ENCODE measurements around the gene SLC4A2. TPM values are rescaled to one million over a fixed set of nuclear protein-coding genes. Genes with fewer than 3 reads are reported as not detected.

Gene SLC4A2
- total RNA-seq, 2 donors from 2014 or later: 55.3 to 114 TPM

GRCh38 chr7:151057506-151057988 lies 1.8 kb upstream of the SLC4A2 start, which contains the start of gene CDK5:
CDK5 (minus strand) TSS chr7:151057897; CDS start chr7:151057848, 49 bp downstream.
- TF ChIP-seq CTCF (IDR thresholded peaks at IDR 0.05): no peak
- DNase-seq (ENCODE audit: low spot score): no peak
- Histone ChIP-seq H3K36me3 (no peaks in the 10 kb centered on the region), H3K9me3 (no peaks in the 10 kb centered on the region), H3K4me1 (peaks cover 0 to 49% of the 10 kb centered on the region in 2 donors), H3K4me3 (peak within 1 kb of the TSS; percentile 67 to 85), H3K27ac (peak within 1 kb of the TSS; percentile 94 to 97), H3K27me3 (no peaks in the 10 kb centered on the region)

- DNase-seq (ENCODE audit: low spot score): peak; percentile 100
- Histone ChIP-seq H3K4me3 (peak overlapping the region; percentile 67 to 85), H3K9me3 (no peaks in the 10 kb centered on the region), H3K36me3 (no peaks in the 10 kb centered on the region), H3K4me1 (peaks cover 0 to 55% of the 10 kb centered on the region in 2 donors), H3K27ac (peak overlapping the region; percentile 94 to 97), H3K27me3 (no peaks in the 10 kb centered on the region)
- no peak for TF ChIP-seq CTCF (IDR thresholded peaks at IDR 0.05)
Observed at GRCh38 chr7:151057989-151058780, 1.2 kb upstream of the SLC4A2 start.

- TF ChIP-seq CTCF (IDR thresholded peaks at IDR 0.05): no peak
- Histone ChIP-seq H3K9me3 (no peaks in the 10 kb centered on the region), H3K4me3 (peak overlapping the region; percentile 67 to 85), H3K4me1 (peaks cover 0 to 62% of the 10 kb centered on the region in 2 donors), H3K27me3 (no peaks in the 10 kb centered on the region), H3K36me3 (no peaks in the 10 kb centered on the region), H3K27ac (peak overlapping the region; percentile 94 to 97)
- DNase-seq (ENCODE audit: low spot score): no peak
Observed at GRCh38 chr7:151058781-151059366, 515 bp upstream of the SLC4A2 start.

- H3K9me3 ChIP-seq: no peaks in the 10 kb centered on the region
- TF ChIP-seq CTCF (IDR thresholded peaks at IDR 0.05): peak in 1 of 2 donors; percentile 4
- H3K4me3 ChIP-seq: peak overlapping the region; percentile 67 to 85
- peak overlapping the region; percentile 94 to 97 for H3K27ac ChIP-seq
- H3K27me3 ChIP-seq: no peaks in the 10 kb centered on the region
- DNase-seq (ENCODE audit: low spot score): no peak
- H3K36me3 ChIP-seq: peaks cover 10% of the 10 kb centered on the region
- peaks cover 0 to 62% of the 10 kb centered on the region in 2 donors for H3K4me1 ChIP-seq
Observed at GRCh38 chr7:151060113-151060415, 675 bp downstream of the SLC4A2 start.

GRCh38 chr7:151060416-151061212 lies 1.2 kb downstream of the SLC4A2 start:
- Histone ChIP-seq H3K27me3 (no peaks in the 10 kb centered on the region), H3K9me3 (no peaks in the 10 kb centered on the region), H3K4me3 (peak overlapping the region; percentile 67 to 85), H3K27ac (peak overlapping the region; percentile 94 to 97), H3K4me1 (peaks cover 0 to 62% of the 10 kb centered on the region in 2 donors), H3K36me3 (peaks cover 16% of the 10 kb centered on the region)
- no peak for DNase-seq (ENCODE audit: low spot score)
- TF ChIP-seq CTCF (IDR thresholded peaks at IDR 0.05): peak in 1 of 2 donors; percentile 25
